ENCODE measurements around the gene CPSF7. TPM values are rescaled to one million over a fixed set of nuclear protein-coding genes. Genes with fewer than 3 reads are reported as not detected.
A peak's percentile ranks its signal among the peaks of the same experiment; 100 is the strongest.

The CPSF7 gene
- total RNA-seq, 4 donors from 2014 or later: 29.9 to 45.2 (median 40.7) TPM

- H3K27me3 ChIP-seq: no peaks in the 10 kb centered on the region
- intact Hi-C loops (cut with DNase I): no loop called here
- peaks cover 7 to 18% (median 14%) of the 10 kb centered on the region in 4 donors for H3K4me1 ChIP-seq
- no peak overlapping the region for H3K4me3 ChIP-seq
- no peak for DNase-seq (ENCODE audit: extremely low spot score)
- no peaks in the 10 kb centered on the region for H3K9me3 ChIP-seq
- TF ChIP-seq POLR2AphosphoS5 (IDR thresholded peaks at IDR 0.05): no peak
- no peak for TF ChIP-seq CTCF (IDR thresholded peaks at IDR 0.05)
- no peak for TF ChIP-seq POLR2A (IDR thresholded peaks at IDR 0.05; ENCODE audit: low read depth)
- no peak for TF ChIP-seq EP300 (IDR thresholded peaks at IDR 0.05)
- peaks cover 88 to 100% (median 100%) of the 10 kb centered on the region in 4 donors for H3K36me3 ChIP-seq
- WGBS: 66% methylated on average over 2 of the region's 2 CpGs
- no peak overlapping the region for H3K27ac ChIP-seq (replicated peaks in 1 of 4)
These were observed 15.2 kb downstream of the CPSF7 start for GRCh38 chr11:61414547-61414946.

- Histone ChIP-seq H3K27ac (replicated peaks in 1 of 4) (no peak overlapping the region), H3K4me3 (no peak overlapping the region), H3K9me3 (no peaks in the 10 kb centered on the region), H3K27me3 (no peaks in the 10 kb centered on the region), H3K4me1 (peaks cover 7 to 16% (median 14%) of the 10 kb centered on the region in 4 donors), H3K36me3 (peaks cover 91 to 100% (median 100%) of the 10 kb centered on the region in 4 donors)
- WGBS: 70% methylated on average over 3 of the region's 3 CpGs
- TF ChIP-seq POLR2A (IDR thresholded peaks at IDR 0.05; ENCODE audit: low read depth) (no peak), POLR2AphosphoS5 (IDR thresholded peaks at IDR 0.05) (no peak), EP300 (IDR thresholded peaks at IDR 0.05) (no peak), CTCF (IDR thresholded peaks at IDR 0.05) (no peak)
- intact Hi-C loops (cut with DNase I): no loop called here
- DNase-seq (ENCODE audit: extremely low spot score): no peak
These were observed 16.3 kb downstream of the CPSF7 start for GRCh38 chr11:61413496-61413895.

- Histone ChIP-seq H3K9me3 (no peaks in the 10 kb centered on the region), H3K36me3 (peaks cover 100% of the 10 kb centered on the region in 4 donors), H3K27ac (replicated peaks in 1 of 4) (no peak overlapping the region), H3K4me3 (no peak overlapping the region), H3K27me3 (no peaks in the 10 kb centered on the region), H3K4me1 (no peaks in the 10 kb centered on the region)
- 71% methylated on average over 9 of the region's 9 CpGs for WGBS
- intact Hi-C loops (cut with DNase I): no loop called here
- DNase-seq (ENCODE audit: extremely low spot score): no peak
- TF ChIP-seq EP300 (IDR thresholded peaks at IDR 0.05) (no peak), CTCF (IDR thresholded peaks at IDR 0.05) (no peak), POLR2AphosphoS5 (IDR thresholded peaks at IDR 0.05) (no peak), POLR2A (IDR thresholded peaks at IDR 0.05; ENCODE audit: low read depth) (no peak)
These were observed 18.2 kb downstream of the CPSF7 start for GRCh38 chr11:61411589-61411988.

- WGBS: 93% methylated on average over 5 of the region's 5 CpGs
- Histone ChIP-seq H3K27me3 (no peaks in the 10 kb centered on the region), H3K4me3 (no peak overlapping the region), H3K4me1 (no peaks in the 10 kb centered on the region), H3K27ac (replicated peaks in 1 of 4) (peak overlapping the region in 2 of 4 donors; percentile 13 to 56), H3K36me3 (peaks cover 82 to 100% (median 100%) of the 10 kb centered on the region in 4 donors), H3K9me3 (no peaks in the 10 kb centered on the region)
- TF ChIP-seq EP300 (IDR thresholded peaks at IDR 0.05) (no peak), CTCF (IDR thresholded peaks at IDR 0.05) (no peak), POLR2A (IDR thresholded peaks at IDR 0.05; ENCODE audit: low read depth) (no peak)
- intact Hi-C loops (cut with DNase I): no loop called here
- no peak for DNase-seq (ENCODE audit: extremely low spot score)
These were observed 22.6 kb downstream of the CPSF7 start for GRCh38 chr11:61406991-61407728.
